ENCODE results near the gene SPATA19.

The SPATA19 gene, protein sequence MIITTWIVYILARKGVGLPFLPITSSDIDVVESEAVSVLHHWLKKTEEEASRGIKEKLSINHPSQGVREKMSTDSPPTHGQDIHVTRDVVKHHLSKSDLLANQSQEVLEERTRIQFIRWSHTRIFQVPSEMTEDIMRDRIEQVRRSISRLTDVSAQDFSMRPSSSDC

DNA sequence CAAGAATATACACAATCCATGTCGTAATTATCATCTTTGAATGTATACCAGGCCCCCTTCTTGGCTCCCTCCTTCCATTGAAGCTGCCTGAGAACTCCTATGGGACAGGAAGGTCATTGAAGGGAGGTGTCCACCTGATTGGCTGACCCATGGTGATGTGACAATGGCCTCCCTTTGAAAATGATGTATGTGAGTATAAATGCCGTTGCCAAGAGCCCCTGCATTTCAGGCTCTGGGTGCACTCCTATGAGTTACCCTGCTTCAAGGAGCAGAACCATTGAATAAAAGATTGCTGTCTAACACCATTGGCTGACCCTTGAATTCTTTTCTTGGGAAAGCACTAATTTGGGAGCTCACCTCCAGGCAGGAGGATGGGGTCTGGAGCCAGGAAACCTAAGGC, at the start of gene SPATA19:
Gene SPATA19 (minus strand): TSS at position 101 of the 400 bp plus-strand sequence. CDS start 67 bp downstream, at position 34.
- Histone ChIP-seq H3K27ac (ENCODE audit: low read depth, low read length) (no peak within 1 kb of the TSS), H3K36me3 (ENCODE audit: insufficient read depth, low read length) (no peaks in the 10 kb centered on the region)

DNA sequence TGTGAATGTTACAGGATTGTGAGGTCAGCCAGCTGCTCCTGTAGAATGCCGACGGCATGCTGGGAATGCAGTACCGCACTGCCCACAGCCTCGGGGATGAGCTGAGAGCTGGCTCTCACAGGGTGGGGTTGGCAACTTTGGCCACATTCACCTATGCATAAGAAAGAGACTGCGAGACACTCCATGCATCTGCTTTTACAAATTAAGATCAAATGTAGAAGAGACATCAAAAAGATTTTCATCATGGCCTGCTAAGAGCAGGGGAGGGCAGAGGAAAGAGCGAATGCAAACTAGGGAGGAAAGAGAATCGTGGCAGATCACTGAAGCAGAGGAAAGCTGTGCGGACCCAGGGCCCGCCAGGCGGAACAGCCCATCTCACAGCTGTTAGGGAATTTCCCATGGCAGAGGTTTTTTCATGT, 49.8 kb upstream of the SPATA19 start:
- Histone ChIP-seq H3K9me3 (ENCODE audit: low read length) (no peaks in the 10 kb centered on the region), H3K4me3 (ENCODE audit: low read depth in 1 of 2, low read length in 2 of 2) (no peak overlapping the region), H3K27me3 (ENCODE audit: control insufficient read depth in 1 of 2, insufficient read depth in 2 of 2, low read length in 2 of 2) (no peaks in the 10 kb centered on the region), H3K4me1 (ENCODE audit: insufficient read depth, low read length) (peaks cover 5% of the 10 kb centered on the region), H3K9ac (ENCODE audit: low read length) (no peak overlapping the region), H3K27ac (ENCODE audit: low read depth, low read length) (no peak overlapping the region), H3K36me3 (ENCODE audit: insufficient read depth, low read length) (peaks cover 11% of the 10 kb centered on the region)

More for the DNA sequence above, at the start of gene SPATA19:
- Histone ChIP-seq H3K4me3 (ENCODE audit: low read depth in 1 of 2, low read length in 2 of 2) (no peak within 1 kb of the TSS), H3K9me3 (ENCODE audit: low read length) (no peaks in the 10 kb centered on the region), H3K4me1 (ENCODE audit: insufficient read depth, low read length) (no peaks in the 10 kb centered on the region), H3K27me3 (ENCODE audit: control insufficient read depth in 1 of 2, insufficient read depth in 2 of 2, low read length in 2 of 2) (peaks cover 0 to 4% of the 10 kb centered on the region in 2 donors), H3K9ac (ENCODE audit: low read length) (no peak within 1 kb of the TSS)

DNA sequence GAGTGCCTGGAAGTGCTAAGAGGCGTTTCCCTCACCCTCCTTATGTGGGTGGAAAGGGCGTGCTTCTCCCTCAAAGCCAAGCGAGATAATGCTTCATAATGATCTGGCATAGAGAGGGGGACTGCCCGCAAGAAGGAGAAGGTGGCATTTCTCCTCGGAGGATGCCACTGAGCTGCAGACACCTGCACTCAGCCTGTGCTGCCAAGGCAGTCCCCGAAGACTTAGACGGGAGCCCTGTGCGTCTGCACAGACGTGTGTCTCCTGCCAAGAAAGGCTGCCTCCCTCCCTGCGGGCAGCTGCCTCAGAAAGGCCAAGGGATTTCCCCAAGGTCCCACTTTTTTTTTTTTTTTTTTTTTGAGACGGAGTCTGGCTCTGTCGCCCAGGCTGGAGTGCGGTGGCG, 48.1 kb upstream of the SPATA19 start:
- no peak overlapping the region for H3K9ac ChIP-seq (ENCODE audit: low read length)
- no peaks in the 10 kb centered on the region for H3K9me3 ChIP-seq (ENCODE audit: low read length)
- H3K27me3 ChIP-seq (ENCODE audit: control insufficient read depth in 1 of 2, insufficient read depth in 2 of 2, low read length in 2 of 2): no peaks in the 10 kb centered on the region
- no peaks in the 10 kb centered on the region for H3K36me3 ChIP-seq (ENCODE audit: insufficient read depth, low read length)
- peaks cover 5% of the 10 kb centered on the region for H3K4me1 ChIP-seq (ENCODE audit: insufficient read depth, low read length)
- H3K27ac ChIP-seq (ENCODE audit: low read depth, low read length): no peak overlapping the region
- no peak overlapping the region for H3K4me3 ChIP-seq (ENCODE audit: low read depth in 1 of 2, low read length in 2 of 2)

DNA sequence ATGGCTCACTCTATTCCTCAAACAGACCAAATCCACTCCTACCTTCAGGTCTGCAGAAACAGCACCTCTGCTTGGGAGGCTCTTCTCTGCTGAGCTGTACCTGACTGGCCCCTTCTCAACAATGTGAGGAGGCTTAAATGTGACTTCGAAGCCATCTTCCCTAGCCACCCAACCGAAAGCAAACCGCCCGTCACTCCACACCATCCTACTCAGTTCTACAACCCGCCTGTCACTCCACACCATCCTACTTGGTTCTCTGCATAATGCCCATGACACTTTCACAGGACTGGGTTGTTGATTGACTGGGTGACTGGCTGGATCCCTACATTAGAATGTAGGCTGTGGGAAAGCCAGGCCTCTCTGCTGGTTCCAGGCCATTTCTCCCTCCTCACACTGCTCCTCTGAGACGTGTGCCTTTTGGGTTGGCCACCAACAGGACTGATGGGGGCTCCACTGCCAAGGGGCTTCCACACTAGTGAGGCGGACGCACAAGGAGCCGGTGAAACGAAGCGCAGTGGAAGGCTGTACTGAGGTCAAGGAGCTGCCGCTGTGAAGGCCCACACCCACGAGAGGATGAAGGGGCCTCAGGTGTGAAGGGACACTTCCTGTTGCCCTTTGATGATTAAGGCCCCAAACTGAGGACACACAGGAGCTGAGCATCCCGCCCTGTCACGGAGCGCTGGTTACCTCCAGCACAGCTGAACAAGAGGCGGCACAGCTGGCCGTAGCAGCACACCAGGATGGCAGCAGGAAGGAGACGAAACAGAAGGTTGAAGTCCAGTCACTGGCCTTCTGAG, 47.5 kb upstream of the SPATA19 start:
- Histone ChIP-seq H3K27ac (ENCODE audit: low read depth, low read length) (no peak overlapping the region), H3K4me3 (ENCODE audit: low read depth in 1 of 2, low read length in 2 of 2) (no peak overlapping the region), H3K27me3 (ENCODE audit: control insufficient read depth in 1 of 2, insufficient read depth in 2 of 2, low read length in 2 of 2) (no peaks in the 10 kb centered on the region), H3K9ac (ENCODE audit: low read length) (no peak overlapping the region), H3K9me3 (ENCODE audit: low read length) (no peaks in the 10 kb centered on the region), H3K4me1 (ENCODE audit: insufficient read depth, low read length) (peaks cover 5% of the 10 kb centered on the region), H3K36me3 (ENCODE audit: insufficient read depth, low read length) (no peaks in the 10 kb centered on the region)

DNA sequence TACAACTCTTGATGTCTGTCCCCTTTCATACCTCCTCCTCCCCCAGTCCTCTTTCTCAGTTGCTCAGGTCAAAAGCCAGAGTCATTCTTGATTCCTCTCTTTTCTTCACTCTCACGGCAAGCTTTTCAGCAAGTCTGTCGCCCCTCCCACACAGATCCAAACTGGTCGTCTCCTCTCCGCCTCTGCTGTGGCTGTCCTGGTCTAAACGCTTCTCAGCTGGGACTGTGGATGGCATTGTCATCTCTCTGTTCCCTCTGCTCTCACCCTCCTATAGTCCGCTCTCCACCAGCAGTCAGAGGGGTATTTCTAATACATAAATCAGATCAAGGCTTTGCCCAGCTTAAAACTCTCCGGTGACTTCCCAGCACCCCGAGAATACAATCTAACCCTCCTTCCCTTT, 46.8 kb upstream of the SPATA19 start:
- Histone ChIP-seq H3K4me1 (ENCODE audit: insufficient read depth, low read length) (peaks cover 5% of the 10 kb centered on the region), H3K27ac (ENCODE audit: low read depth, low read length) (no peak overlapping the region), H3K9ac (ENCODE audit: low read length) (no peak overlapping the region)

DNA sequence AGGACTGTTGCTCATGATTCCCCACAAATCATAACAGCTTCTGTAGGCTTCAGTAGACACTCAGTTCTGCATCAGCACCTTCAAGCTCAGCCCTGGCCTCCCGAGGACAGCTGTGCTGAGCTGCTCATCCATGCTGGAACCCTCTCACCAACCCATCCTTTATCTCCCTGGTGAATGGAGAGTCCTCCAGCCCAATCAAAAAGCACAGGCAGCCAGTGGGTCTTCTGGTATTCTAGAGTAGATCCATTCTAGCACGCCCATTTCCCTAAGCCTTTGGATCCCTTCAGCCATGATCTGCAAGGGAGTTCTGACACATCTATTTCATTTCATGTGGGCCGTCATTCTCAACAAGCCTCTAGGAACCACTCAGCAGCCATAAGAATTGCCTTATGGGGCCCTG, 44.6 kb upstream of the SPATA19 start:
- Histone ChIP-seq H3K27ac (ENCODE audit: low read depth, low read length) (no peak overlapping the region), H3K4me1 (ENCODE audit: insufficient read depth, low read length) (peaks cover 5% of the 10 kb centered on the region), H3K27me3 (ENCODE audit: control insufficient read depth in 1 of 2, insufficient read depth in 2 of 2, low read length in 2 of 2) (no peaks in the 10 kb centered on the region), H3K9me3 (ENCODE audit: low read length) (no peaks in the 10 kb centered on the region), H3K4me3 (ENCODE audit: low read depth in 1 of 2, low read length in 2 of 2) (no peak overlapping the region), H3K36me3 (ENCODE audit: insufficient read depth, low read length) (no peaks in the 10 kb centered on the region), H3K9ac (ENCODE audit: low read length) (no peak overlapping the region)

More for the DNA sequence above, 46.8 kb upstream of the SPATA19 start:
- no peaks in the 10 kb centered on the region for H3K27me3 ChIP-seq (ENCODE audit: control insufficient read depth in 1 of 2, insufficient read depth in 2 of 2, low read length in 2 of 2)
- H3K9me3 ChIP-seq (ENCODE audit: low read length): no peaks in the 10 kb centered on the region
- H3K4me3 ChIP-seq (ENCODE audit: low read depth in 1 of 2, low read length in 2 of 2): no peak overlapping the region
- no peaks in the 10 kb centered on the region for H3K36me3 ChIP-seq (ENCODE audit: insufficient read depth, low read length)

DNA sequence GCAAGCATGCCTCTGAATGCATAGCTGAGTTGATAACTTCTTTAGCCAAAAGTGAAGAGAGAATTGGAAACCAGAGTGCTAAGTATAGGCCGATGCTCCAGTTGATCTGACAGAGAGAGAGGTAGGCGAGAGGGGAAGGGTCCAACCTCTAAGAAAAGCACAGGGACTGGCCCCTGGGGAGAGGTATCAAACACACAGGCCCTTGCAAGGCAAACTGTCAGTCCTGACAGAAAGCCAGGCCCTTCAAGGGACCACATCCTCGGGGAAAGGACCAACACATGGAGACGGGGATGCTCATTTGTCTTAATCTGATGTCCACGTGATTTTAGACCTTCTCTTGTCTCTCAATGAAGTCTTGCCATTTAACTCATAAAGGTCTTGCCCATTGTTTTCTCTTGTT, 43.9 kb upstream of the SPATA19 start:
- H3K9me3 ChIP-seq (ENCODE audit: low read length): no peaks in the 10 kb centered on the region
- H3K27me3 ChIP-seq (ENCODE audit: control insufficient read depth in 1 of 2, insufficient read depth in 2 of 2, low read length in 2 of 2): no peaks in the 10 kb centered on the region
- H3K4me1 ChIP-seq (ENCODE audit: insufficient read depth, low read length): no peaks in the 10 kb centered on the region
- H3K9ac ChIP-seq (ENCODE audit: low read length): no peak overlapping the region
- no peak overlapping the region for H3K4me3 ChIP-seq (ENCODE audit: low read depth in 1 of 2, low read length in 2 of 2)
- H3K36me3 ChIP-seq (ENCODE audit: insufficient read depth, low read length): no peaks in the 10 kb centered on the region
- H3K27ac ChIP-seq (ENCODE audit: low read depth, low read length): no peak overlapping the region

DNA sequence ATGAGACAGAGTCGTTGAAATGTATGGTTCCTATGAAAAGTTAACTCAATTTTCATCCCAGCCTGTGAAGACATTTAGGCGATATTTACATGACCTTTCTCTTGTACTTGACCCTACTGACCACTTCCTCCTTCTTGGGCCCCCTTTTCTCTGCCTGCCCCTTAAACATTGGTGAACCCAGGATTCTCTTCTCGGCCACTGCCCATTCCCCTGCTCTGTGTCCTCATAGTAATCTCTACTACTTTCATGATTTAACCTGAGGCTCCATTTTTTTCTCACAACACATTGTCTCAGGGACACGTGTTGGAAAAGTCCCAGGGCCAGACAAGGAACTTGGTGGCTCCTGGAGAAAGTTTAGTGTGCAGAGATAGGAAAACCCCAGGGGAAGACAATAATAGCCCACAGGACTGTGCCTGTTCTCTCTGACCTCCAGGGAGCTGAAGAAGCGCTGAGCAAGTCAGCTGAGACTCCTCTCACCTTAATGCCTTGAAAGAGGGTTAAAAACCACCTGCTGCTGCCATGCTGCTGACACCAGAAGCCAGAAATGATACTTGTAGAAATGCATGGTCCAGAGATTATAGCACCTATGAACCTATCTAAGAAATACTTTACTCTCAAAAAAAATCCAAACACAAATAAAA, 42.5 kb upstream of the SPATA19 start:
- Histone ChIP-seq H3K27ac (ENCODE audit: low read depth, low read length) (no peak overlapping the region), H3K9ac (ENCODE audit: low read length) (no peak overlapping the region), H3K4me3 (ENCODE audit: low read depth in 1 of 2, low read length in 2 of 2) (no peak overlapping the region), H3K4me1 (ENCODE audit: insufficient read depth, low read length) (no peaks in the 10 kb centered on the region), H3K9me3 (ENCODE audit: low read length) (no peaks in the 10 kb centered on the region), H3K27me3 (ENCODE audit: control insufficient read depth in 1 of 2, insufficient read depth in 2 of 2, low read length in 2 of 2) (no peaks in the 10 kb centered on the region), H3K36me3 (ENCODE audit: insufficient read depth, low read length) (no peaks in the 10 kb centered on the region)

DNA sequence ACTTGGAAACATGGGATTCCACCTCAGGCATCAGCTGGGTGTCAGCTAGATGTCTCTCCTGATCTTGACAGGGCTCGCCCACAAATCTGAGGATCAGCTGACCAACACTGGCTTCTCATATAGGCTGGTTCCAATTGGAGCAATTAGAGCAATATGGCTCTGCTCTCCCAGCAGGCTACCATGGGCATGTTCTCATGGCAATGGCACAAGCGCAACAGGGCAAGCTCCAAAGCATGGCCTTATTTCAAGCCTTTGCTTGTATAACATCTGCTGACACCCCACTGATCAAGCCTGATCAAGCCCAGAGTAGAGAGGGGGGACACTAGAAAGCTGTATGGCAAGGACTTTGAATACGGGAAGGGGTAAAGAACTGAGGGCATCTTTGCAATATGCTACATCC, 40.7 kb upstream of the SPATA19 start:
- H3K9ac ChIP-seq (ENCODE audit: low read length): no peak overlapping the region
- no peaks in the 10 kb centered on the region for H3K36me3 ChIP-seq (ENCODE audit: insufficient read depth, low read length)
- no peak overlapping the region for H3K27ac ChIP-seq (ENCODE audit: low read depth, low read length)
- H3K9me3 ChIP-seq (ENCODE audit: low read length): no peaks in the 10 kb centered on the region
- H3K27me3 ChIP-seq (ENCODE audit: control insufficient read depth in 1 of 2, insufficient read depth in 2 of 2, low read length in 2 of 2): no peaks in the 10 kb centered on the region
- H3K4me3 ChIP-seq (ENCODE audit: low read depth in 1 of 2, low read length in 2 of 2): no peak overlapping the region
- no peaks in the 10 kb centered on the region for H3K4me1 ChIP-seq (ENCODE audit: insufficient read depth, low read length)

DNA sequence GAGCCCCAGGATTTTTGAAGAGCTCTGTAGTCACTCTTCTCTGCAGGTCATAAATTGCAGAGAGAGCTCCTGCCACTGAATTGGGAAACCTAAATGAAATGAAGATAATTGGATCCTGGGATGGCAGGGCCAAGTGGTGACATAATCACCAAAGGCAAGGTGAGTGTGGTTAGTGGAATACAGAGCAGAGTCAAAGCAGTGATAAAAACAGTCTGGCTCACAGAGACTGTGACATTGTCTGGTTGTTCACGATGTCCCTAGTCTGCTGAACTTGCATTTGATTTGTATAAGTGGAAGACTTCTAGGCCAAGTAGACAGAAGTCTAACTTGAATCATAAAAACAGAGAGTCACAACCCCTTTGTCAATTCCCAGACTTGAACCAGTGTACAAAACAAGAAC, 26.8 kb upstream of the SPATA19 start:
- Histone ChIP-seq H3K27me3 (ENCODE audit: control insufficient read depth in 1 of 2, insufficient read depth in 2 of 2, low read length in 2 of 2) (no peaks in the 10 kb centered on the region), H3K27ac (ENCODE audit: low read depth, low read length) (no peak overlapping the region)

DNA sequence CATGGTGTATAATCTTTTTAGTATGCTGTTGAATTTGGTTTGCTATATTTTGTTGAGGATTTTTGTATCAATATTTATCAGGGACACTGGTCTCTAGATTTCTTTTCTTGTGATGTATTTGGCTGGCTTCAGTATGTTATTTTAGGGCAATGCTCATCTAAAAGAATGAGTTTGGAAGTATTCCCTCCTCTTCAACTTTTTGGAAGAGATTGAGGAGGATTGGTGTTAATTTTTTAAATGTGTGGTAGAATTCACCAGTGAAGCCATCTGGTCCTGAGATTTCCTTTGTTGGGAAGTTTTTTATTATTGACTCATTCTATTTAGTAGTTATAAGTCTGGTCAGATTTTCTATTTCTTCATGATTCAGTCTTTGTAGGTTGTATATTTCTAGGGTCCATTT, 22.1 kb upstream of the SPATA19 start:
- Histone ChIP-seq H3K27ac (ENCODE audit: low read depth, low read length) (no peak overlapping the region), H3K27me3 (ENCODE audit: control insufficient read depth in 1 of 2, insufficient read depth in 2 of 2, low read length in 2 of 2) (no peaks in the 10 kb centered on the region), H3K9me3 (ENCODE audit: low read length) (no peaks in the 10 kb centered on the region), H3K36me3 (ENCODE audit: insufficient read depth, low read length) (no peaks in the 10 kb centered on the region), H3K4me1 (ENCODE audit: insufficient read depth, low read length) (no peaks in the 10 kb centered on the region), H3K9ac (ENCODE audit: low read length) (no peak overlapping the region), H3K4me3 (ENCODE audit: low read depth in 1 of 2, low read length in 2 of 2) (no peak overlapping the region)

More for the DNA sequence above, 26.8 kb upstream of the SPATA19 start:
- Histone ChIP-seq H3K9ac (ENCODE audit: low read length) (no peak overlapping the region), H3K36me3 (ENCODE audit: insufficient read depth, low read length) (no peaks in the 10 kb centered on the region), H3K4me1 (ENCODE audit: insufficient read depth, low read length) (no peaks in the 10 kb centered on the region), H3K4me3 (ENCODE audit: low read depth in 1 of 2, low read length in 2 of 2) (no peak overlapping the region), H3K9me3 (ENCODE audit: low read length) (no peaks in the 10 kb centered on the region)

All from muscle layer of colon (tissue), 2 donors.